Measurements from ENCODE around the gene CELA3B. TPM values are rescaled to one million over a fixed set of nuclear protein-coding genes. Genes with fewer than 3 reads are reported as not detected.

Gene CELA3B
- total RNA-seq, 1 donor from 2014 or later, result not detected

DNA sequence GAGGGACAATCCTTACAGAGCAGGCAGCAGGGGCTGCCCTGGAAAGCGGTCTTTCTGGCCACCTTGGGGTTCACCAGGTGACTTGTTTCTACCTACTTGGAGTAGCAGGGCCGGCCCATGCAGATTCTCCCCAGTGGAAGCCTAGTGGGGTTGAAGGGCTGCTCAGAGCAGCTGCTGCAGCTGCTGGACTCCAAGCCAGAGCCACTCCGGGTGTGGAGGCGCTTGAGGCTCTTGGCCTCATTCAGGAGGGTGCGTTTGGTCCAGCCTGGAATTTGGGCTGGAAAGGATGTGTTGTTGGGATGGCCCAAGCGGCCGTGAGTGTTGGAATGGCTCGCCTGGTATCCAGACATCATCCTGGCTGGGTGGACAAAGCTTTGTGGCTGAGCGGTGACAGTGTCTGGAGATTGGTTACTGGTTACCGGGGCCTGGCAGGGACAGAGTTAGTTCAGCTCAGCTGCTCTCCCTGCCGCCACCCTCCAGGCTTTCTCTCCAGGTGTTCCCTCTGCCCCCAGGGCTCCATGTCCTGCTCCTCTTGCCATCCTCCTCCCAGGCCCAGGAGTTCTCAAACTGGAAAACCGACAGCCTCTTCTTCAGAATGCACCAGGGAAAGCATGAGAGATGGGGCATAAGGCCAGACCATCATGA, 25.5 kb upstream of the CELA3B start:
- no peak for DNase-seq (ENCODE audit: low read depth)
- Histone ChIP-seq H3K4me3 (ENCODE audit: low read depth, low read length) (no peak overlapping the region), H3K27me3 (ENCODE audit: control insufficient read depth, insufficient read depth, low read length) (no peaks in the 10 kb centered on the region), H3K36me3 (ENCODE audit: control insufficient read depth, insufficient read depth, low read length) (no peaks in the 10 kb centered on the region)
- TF ChIP-seq, protein P1, sequence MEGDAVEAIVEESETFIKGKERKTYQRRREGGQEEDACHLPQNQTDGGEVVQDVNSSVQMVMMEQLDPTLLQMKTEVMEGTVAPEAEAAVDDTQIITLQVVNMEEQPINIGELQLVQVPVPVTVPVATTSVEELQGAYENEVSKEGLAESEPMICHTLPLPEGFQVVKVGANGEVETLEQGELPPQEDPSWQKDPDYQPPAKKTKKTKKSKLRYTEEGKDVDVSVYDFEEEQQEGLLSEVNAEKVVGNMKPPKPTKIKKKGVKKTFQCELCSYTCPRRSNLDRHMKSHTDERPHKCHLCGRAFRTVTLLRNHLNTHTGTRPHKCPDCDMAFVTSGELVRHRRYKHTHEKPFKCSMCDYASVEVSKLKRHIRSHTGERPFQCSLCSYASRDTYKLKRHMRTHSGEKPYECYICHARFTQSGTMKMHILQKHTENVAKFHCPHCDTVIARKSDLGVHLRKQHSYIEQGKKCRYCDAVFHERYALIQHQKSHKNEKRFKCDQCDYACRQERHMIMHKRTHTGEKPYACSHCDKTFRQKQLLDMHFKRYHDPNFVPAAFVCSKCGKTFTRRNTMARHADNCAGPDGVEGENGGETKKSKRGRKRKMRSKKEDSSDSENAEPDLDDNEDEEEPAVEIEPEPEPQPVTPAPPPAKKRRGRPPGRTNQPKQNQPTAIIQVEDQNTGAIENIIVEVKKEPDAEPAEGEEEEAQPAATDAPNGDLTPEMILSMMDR (IDR thresholded peaks at IDR 0.05; ENCODE audit: insufficient read depth, low read length, severe bottlenecking), result no peak
- FAIRE-seq, result no peak

DNA sequence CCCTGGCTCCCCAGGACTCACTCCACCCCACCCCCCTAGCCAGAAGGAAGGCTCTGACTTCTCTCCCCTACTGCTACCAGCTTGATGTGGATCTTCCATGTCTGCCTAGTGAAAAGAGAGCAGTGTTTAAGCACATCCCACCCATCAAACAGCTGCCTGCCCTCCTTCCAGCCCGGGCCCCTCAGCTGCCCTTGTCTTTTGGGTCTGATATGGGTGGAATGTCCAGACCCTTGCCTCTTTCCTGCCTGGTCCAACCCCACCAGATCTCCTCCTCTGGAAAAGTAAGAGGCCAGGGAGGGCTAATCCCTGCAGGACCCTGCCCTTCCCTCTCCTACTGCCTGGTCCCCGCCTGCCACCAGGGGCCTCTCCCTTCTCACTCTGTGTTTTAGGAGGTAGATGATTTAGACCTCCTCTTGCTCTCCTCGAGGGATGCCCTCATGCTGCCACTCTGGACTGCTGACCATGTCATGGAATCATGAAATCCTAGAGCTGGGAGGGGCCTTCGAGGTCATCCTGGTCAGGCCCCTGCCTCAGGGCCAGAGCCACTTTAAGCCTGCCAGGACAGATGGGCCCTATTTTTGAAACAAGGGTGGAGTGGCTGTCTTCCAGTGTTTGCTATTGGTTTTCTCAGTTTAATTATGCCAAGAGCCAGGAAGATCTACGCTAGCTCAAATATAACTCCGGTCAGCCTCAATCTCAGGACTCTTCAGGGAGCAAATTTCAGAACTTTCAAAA, 23.9 kb upstream of the CELA3B start:
- DNase-seq (ENCODE audit: low read depth), result no peak
- FAIRE-seq, result no peak
- no peak overlapping the region for H3K4me3 ChIP-seq (ENCODE audit: low read depth, low read length)
- H3K36me3 ChIP-seq (ENCODE audit: control insufficient read depth, insufficient read depth, low read length), result no peaks in the 10 kb centered on the region
- TF ChIP-seq, protein P1 (IDR thresholded peaks at IDR 0.05; ENCODE audit: insufficient read depth, low read length, severe bottlenecking), result no peak
- no peaks in the 10 kb centered on the region for H3K27me3 ChIP-seq (ENCODE audit: control insufficient read depth, insufficient read depth, low read length)

DNA sequence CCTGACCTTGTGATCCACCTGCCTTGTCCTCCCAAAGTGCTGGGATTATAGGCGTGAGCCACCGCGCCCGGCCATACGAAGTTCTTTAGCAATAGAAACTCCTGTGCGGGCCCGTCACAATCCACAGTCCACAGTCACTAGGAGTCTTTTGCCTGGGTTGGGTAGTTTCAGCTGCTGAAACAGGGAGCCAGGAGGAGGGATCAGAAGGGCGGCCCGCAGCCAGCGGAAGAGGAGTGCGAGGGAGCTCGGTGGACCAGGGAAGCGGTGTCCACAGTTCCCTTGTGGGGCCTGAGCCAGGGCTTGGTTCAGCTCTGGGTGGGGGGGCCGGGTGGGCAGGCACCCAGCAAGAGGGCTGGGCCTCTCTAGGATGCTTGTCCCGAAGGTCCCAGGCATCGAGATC, 21.8 kb upstream of the CELA3B start:
- Histone ChIP-seq H3K4me3 (ENCODE audit: low read depth, low read length) (no peak overlapping the region), H3K36me3 (ENCODE audit: control insufficient read depth, insufficient read depth, low read length) (no peaks in the 10 kb centered on the region), H3K27me3 (ENCODE audit: control insufficient read depth, insufficient read depth, low read length) (no peaks in the 10 kb centered on the region)
- DNase-seq (ENCODE audit: low read depth) (no peak), FAIRE-seq (no peak)
- TF ChIP-seq, protein P1 (IDR thresholded peaks at IDR 0.05; ENCODE audit: insufficient read depth, low read length, severe bottlenecking), result no peak

DNA sequence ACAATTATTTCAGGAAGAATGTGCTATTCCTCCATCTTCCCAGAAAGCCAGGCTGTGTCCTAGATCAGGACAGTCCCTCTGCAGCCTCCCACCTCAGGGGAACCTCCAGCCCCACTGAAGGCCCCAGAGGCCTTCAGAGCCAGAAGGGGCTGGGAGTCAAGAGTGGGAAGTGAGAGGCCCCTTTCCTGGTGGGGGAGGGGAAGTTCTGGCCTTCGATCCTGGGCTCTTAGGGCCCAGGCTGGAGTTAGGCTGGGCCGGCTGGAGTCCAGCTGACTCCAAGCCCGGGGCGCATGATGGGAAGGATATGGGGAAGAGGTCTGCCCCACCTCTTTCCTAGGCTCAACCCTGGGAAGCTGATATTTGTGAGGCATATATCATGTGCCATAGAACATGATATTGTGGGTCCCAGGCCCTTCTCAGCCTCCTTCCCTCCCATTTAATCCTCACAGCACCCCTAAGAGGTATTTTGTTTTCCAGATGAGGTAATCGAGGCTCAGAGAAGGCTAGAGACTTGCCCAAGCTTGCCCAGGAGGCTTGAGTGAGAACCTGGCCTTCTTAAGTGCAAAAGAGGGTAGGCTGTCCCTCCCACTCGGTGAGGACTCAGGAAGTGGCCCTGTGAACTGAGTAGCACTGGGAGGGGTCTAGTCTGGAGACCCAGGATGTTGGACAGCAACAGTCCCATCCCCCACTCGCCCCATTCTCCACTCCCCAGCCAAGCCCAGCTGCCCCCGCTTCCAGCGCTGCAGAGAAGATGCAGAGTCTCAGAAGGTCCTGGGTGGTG, 21.1 kb upstream of the CELA3B start:
- DNase-seq (ENCODE audit: low read depth), result peak; percentile 93
- TF ChIP-seq, protein P1 (IDR thresholded peaks at IDR 0.05; ENCODE audit: insufficient read depth, low read length, severe bottlenecking), result no peak
- peak; percentile 50 for FAIRE-seq

DNA sequence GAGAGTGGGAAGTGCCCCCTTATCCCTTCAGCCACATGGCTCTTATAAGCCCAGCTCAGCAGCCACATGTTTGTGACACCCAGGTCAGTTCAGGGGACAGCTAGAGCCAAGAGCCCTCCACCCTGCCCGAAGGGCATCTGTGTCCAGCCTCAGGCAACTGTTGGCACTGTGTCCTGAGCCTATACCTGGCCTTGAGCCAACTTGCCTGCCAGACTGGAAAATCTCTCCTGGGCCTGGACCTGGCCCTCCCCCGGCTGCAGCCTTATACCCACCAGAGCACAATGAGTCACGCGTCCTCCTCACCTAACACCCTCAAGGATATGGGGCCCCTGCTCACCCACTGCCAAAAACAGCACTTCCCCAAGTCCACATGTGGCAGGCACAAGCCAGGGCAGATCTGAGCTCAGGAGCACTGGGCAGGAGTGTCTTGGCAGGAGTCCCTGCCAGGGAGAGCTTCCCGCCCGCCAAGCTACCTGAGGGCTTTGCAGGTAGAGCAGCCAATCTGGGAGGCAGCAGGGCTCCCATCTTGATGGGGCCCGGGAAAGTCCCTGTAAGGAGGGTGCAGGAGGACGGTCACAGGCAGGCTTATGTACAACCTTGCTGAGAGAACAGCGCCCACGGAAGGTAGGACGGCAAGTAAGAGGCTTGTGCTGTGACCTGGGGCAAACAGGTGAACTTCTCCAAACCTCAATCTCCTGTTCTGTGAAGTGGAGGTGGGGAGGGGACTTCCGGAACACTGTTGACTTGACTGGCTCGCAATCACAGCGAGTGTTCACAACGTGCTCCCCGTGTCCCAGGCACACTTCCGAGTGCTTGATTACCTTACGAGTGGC, 19.9 kb upstream of the CELA3B start:
- H3K4me3 ChIP-seq (ENCODE audit: low read depth, low read length), result no peak overlapping the region
- peak; percentile 99 for DNase-seq (ENCODE audit: low read depth)
- H3K27me3 ChIP-seq (ENCODE audit: control insufficient read depth, insufficient read depth, low read length), result no peaks in the 10 kb centered on the region
- no peaks in the 10 kb centered on the region for H3K36me3 ChIP-seq (ENCODE audit: control insufficient read depth, insufficient read depth, low read length)
- TF ChIP-seq, protein P1 (IDR thresholded peaks at IDR 0.05; ENCODE audit: insufficient read depth, low read length, severe bottlenecking), result peak; percentile 33
- no peak for FAIRE-seq

More for the DNA sequence above, 21.1 kb upstream of the CELA3B start:
- H3K27me3 ChIP-seq (ENCODE audit: control insufficient read depth, insufficient read depth, low read length), result no peaks in the 10 kb centered on the region
- no peak overlapping the region for H3K4me3 ChIP-seq (ENCODE audit: low read depth, low read length)
- no peaks in the 10 kb centered on the region for H3K36me3 ChIP-seq (ENCODE audit: control insufficient read depth, insufficient read depth, low read length)
